Measurements from ENCODE around the gene FSCB.
"Not testable (repeated sequence)": the region's sequence is repeated elsewhere in the genome, so short reads cannot be mapped to it uniquely, and the experiment has no call there.

The FSCB gene

GRCh38 chr14:44507183-44507582 lies at the start of gene FSCB:
FSCB (minus strand) TSS chr14:44507283; CDS start chr14:44506987, 296 bp downstream.
- DNase-seq: no peak

- no peak for DNase-seq
These were observed 24.6 kb upstream of the FSCB start for GRCh38 chr14:44531658-44532057.

- no peak for DNase-seq
These were observed 23.4 kb upstream of the FSCB start for GRCh38 chr14:44530475-44530874.

- no peak for DNase-seq
These were observed 21.9 kb upstream of the FSCB start for GRCh38 chr14:44529026-44529425.

GRCh38 chr14:44528180-44528579 lies 21.1 kb upstream of the FSCB start:
- DNase-seq: no peak

GRCh38 chr14:44525237-44525636 lies 18.2 kb upstream of the FSCB start:
- DNase-seq: no peak

- not testable (repeated sequence) for DNase-seq
These were observed 8.6 kb upstream of the FSCB start for GRCh38 chr14:44515668-44516067.

- no peak for DNase-seq
These were observed 1.8 kb upstream of the FSCB start for GRCh38 chr14:44508834-44509233.

GRCh38 chr14:44505588-44505987 lies 1.5 kb downstream of the FSCB start:
- DNase-seq: no peak

- DNase-seq: no peak
These were observed 9.9 kb downstream of the FSCB start for GRCh38 chr14:44497148-44497547.

GRCh38 chr14:44494137-44494536 lies 12.9 kb downstream of the FSCB start:
- no peak for DNase-seq

- no peak for DNase-seq
These were observed 16.1 kb downstream of the FSCB start for GRCh38 chr14:44490966-44491365.

GRCh38 chr14:44477953-44478352 lies 29.1 kb downstream of the FSCB start:
- no peak for DNase-seq

- no peak for DNase-seq
These were observed 38.3 kb downstream of the FSCB start for GRCh38 chr14:44468771-44469170.

- no peak for DNase-seq
These were observed 43.6 kb downstream of the FSCB start for GRCh38 chr14:44463356-44464004.

- DNase-seq: no peak
These were observed 44.7 kb downstream of the FSCB start for GRCh38 chr14:44462381-44462780.

GRCh38 chr14:44461811-44462210 lies 45.3 kb downstream of the FSCB start:
- DNase-seq: no peak

Measured in activated CD4-positive, alpha-beta T cell treated with anti-CD3 and anti-CD28 coated beads, Interleukin-2, amount 50 U/mL, for 48 hours (primary cell).